Measurements from ENCODE around the gene ABCF2.

Gene ABCF2

GRCh38 chr7:151252561-151252835 is 25.5 kb upstream of the ABCF2 start:
- no peak for DNase-seq

GRCh38 chr7:151251689-151252560 is 24.9 kb upstream of the ABCF2 start:
- DNase-seq: no peak

- peak; percentile 78 for DNase-seq
These were observed 24.3 kb upstream of the ABCF2 start for GRCh38 chr7:151251328-151251688.

- DNase-seq: no peak
These were observed 23.5 kb upstream of the ABCF2 start for GRCh38 chr7:151250181-151251132.

GRCh38 chr7:151249732-151250072 is 22.7 kb upstream of the ABCF2 start:
- no peak for DNase-seq

GRCh38 chr7:151249034-151249731 is 22.2 kb upstream of the ABCF2 start:
- peak; percentile 78 for DNase-seq

- peak; percentile 76 for DNase-seq
These were observed 21.5 kb upstream of the ABCF2 start, which contains the start of gene SMARCD3 for GRCh38 chr7:151248346-151249033. Gene SMARCD3 (minus strand): TSS chr7:151248694. CDS start chr7:151248562, 132 bp downstream.

- no peak for DNase-seq
These were observed 20.8 kb upstream of the ABCF2 start for GRCh38 chr7:151247611-151248345.

GRCh38 chr7:151246851-151247580 is 20.0 kb upstream of the ABCF2 start:
- peak; percentile 64 for DNase-seq

- DNase-seq: no peak
These were observed 19.3 kb upstream of the ABCF2 start for GRCh38 chr7:151246102-151246850.

- DNase-seq: peak; percentile 83
These were observed 18.5 kb upstream of the ABCF2 start for GRCh38 chr7:151245360-151246101.

GRCh38 chr7:151244841-151245346 is 17.9 kb upstream of the ABCF2 start:
- no peak for DNase-seq

- peak; percentile 83 for DNase-seq
These were observed 17.3 kb upstream of the ABCF2 start for GRCh38 chr7:151244196-151244840.

GRCh38 chr7:151243408-151244195 is 16.6 kb upstream of the ABCF2 start:
- peak; percentile 69 for DNase-seq

GRCh38 chr7:151243045-151243349 is 16.0 kb upstream of the ABCF2 start:
- no peak for DNase-seq

- DNase-seq: no peak
These were observed 15.4 kb upstream of the ABCF2 start for GRCh38 chr7:151242159-151243044.

- no peak for DNase-seq
These were observed 14.7 kb upstream of the ABCF2 start for GRCh38 chr7:151241755-151242096.

Data from activated CD8-positive, alpha-beta memory T cell treated with anti-CD3 and anti-CD28 coated beads for 24 hours (primary cell).